HUES6 (cell line): ENCODE measurements around the gene NOL6.

Experiments
- H3K27ac ChIP-seq: 2 replicates; pipeline ENCODE4 v1.7.0; 2013; ENCODE audit warnings: low read depth, mild to moderate bottlenecking, low read length, inconsistent platforms
- H3K27me3 ChIP-seq: 2 replicates; pipeline ENCODE4 v1.6.1; 2013; ENCODE audit warnings: low read length; ENCODE audit not compliant: control insufficient read depth, insufficient read depth
- H3K36me3 ChIP-seq: 2 replicates; pipeline ENCODE4 v1.6.1; 2013; ENCODE audit warnings: low read length; ENCODE audit not compliant: control insufficient read depth, insufficient read depth
- H3K4me1 ChIP-seq: 2 replicates; pipeline ENCODE4 v1.6.1; 2013; ENCODE audit warnings: low read length; ENCODE audit not compliant: control insufficient read depth, insufficient read depth
- H3K4me3 ChIP-seq: 2 replicates; pipeline ENCODE4 v1.5.1; 2013; ENCODE audit warnings: low read depth, low read length
- H3K9ac ChIP-seq: one replicate; pipeline ENCODE4 v1.6.1; 2013; ENCODE audit warnings: mild to moderate bottlenecking, low read length
- H3K9me3 ChIP-seq: 2 replicates; pipeline ENCODE4 v1.6.1; 2013; ENCODE audit warnings: low read depth, low read length; ENCODE audit not compliant: control insufficient read depth, insufficient read depth

The NOL6 gene

DNA sequence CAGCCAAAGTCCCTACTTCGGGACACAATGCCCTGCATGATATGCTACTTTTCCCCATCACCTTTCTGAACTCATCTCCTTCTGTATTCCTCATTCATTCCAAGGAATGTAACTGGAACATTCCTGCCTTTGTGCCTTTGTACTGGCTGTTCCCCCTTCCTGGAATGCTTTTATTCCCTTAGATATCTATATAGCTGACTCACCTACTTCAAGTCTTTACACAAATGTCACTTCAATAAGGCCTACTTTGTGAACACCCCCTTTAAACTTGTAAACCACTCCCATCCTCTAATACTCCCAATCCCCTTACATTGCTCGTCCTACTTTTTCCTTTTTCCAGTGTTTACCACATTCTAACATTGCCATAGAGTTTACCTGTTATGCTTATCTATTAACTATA is 2.4 kb downstream of the NOL6 start:
- peaks cover 56% of the 10 kb centered on the region for H3K36me3 ChIP-seq
- H3K27ac ChIP-seq: no peak overlapping the region
- no peaks in the 10 kb centered on the region for H3K9me3 ChIP-seq
- no peaks in the 10 kb centered on the region for H3K27me3 ChIP-seq
- H3K4me1 ChIP-seq: no peaks in the 10 kb centered on the region
- no peak overlapping the region for H3K4me3 ChIP-seq
- H3K9ac ChIP-seq: no peak overlapping the region

DNA sequence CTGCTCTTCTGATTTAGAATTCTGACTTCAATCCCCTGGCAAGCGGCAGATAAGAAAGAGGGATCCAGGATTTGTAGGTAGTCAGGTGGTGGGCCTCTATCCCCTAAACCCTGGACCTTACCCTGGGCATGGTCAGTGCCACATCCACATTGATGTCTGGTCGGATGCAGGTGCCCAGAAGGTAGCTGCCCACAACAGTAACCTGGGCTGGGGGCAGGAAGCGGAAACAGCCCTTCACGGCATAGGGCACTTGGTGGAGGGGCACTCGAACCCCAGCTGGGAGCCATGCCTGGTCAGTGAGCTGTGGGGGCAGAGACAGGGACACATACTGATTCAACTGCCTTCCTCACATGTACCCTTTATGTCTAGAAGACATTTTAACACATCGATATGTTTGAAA is 3.8 kb downstream of the NOL6 start:
- H3K27ac ChIP-seq: no peak overlapping the region
- no peak overlapping the region for H3K9ac ChIP-seq
- H3K36me3 ChIP-seq: peaks cover 71% of the 10 kb centered on the region

DNA sequence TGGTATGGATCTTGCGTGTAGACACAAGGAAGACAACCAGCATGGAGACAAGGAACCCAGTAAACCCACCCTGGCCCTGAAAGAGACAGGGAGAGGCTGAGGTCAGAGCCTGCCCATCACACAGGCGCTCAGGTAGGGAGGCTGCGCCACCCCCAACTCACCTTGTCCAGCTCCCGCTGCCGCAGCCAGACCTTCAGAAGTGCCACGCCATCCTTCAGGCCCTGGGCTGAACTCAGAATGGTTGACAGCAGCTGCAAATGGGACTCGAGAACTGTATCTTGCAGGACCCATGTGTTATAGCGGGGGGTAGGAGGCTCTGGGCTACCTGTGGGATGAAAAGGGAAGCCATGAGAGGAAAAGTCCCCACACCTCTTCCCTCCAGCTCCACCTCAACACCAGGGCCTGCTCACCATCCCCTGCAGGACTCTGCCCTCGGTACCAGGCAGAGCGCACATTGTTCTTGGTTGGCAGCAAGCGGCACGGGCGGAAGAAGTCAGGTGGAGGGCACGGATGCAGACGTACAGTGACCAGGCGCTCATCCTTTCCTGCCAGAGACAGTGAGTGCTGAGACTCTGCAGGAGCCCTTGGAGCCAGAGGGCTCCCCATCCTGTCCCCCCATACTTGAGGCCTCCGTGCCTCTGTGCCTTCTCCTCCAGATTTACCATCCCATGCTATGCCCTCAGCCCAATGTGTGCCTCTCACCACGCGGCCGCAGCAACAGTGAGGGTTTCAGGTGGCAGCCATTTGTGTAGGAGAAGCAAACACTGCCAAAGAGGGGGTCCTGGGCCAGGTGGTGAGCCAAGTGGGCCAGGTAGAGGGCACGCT is 4.7 kb downstream of the NOL6 start:
- H3K27ac ChIP-seq: no peak overlapping the region
- peaks cover 79% of the 10 kb centered on the region for H3K36me3 ChIP-seq
- H3K4me3 ChIP-seq: no peak overlapping the region
- no peaks in the 10 kb centered on the region for H3K9me3 ChIP-seq
- no peak overlapping the region for H3K9ac ChIP-seq
- no peaks in the 10 kb centered on the region for H3K4me1 ChIP-seq
- H3K27me3 ChIP-seq: no peaks in the 10 kb centered on the region

More for the DNA sequence above, 3.8 kb downstream of the NOL6 start:
- no peaks in the 10 kb centered on the region for H3K27me3 ChIP-seq
- H3K4me3 ChIP-seq: no peak overlapping the region
- H3K4me1 ChIP-seq: no peaks in the 10 kb centered on the region
- H3K9me3 ChIP-seq: no peaks in the 10 kb centered on the region

DNA sequence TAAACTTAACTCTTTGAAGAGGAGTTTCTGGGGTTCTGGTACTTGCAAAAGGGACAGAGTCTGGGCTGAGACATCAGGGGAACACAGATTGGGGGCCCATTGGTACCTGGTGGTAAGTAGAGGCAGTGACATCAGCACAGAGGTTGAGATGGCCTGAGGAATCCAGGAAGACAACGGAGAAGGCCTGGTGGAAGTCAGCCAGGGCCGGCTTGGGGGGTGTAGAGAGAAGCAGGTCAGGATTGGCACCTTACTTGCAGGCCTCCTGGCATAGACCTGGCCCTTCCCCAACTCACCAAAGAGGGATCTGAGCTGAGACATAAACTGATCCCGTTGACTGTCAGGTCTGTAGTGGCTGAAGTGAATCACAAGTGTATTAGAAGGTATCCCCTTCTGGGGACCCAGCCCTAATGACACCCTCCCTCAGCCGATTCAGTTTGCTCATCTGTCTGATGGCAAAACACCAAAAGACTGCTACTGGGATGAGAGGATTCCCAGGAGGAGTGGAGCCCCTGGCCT is 5.5 kb downstream of the NOL6 start:
- Histone ChIP-seq H3K4me1 (no peaks in the 10 kb centered on the region), H3K27me3 (no peaks in the 10 kb centered on the region), H3K9me3 (no peaks in the 10 kb centered on the region), H3K27ac (no peak overlapping the region), H3K9ac (no peak overlapping the region), H3K36me3 (peaks cover 87% of the 10 kb centered on the region), H3K4me3 (no peak overlapping the region)

DNA sequence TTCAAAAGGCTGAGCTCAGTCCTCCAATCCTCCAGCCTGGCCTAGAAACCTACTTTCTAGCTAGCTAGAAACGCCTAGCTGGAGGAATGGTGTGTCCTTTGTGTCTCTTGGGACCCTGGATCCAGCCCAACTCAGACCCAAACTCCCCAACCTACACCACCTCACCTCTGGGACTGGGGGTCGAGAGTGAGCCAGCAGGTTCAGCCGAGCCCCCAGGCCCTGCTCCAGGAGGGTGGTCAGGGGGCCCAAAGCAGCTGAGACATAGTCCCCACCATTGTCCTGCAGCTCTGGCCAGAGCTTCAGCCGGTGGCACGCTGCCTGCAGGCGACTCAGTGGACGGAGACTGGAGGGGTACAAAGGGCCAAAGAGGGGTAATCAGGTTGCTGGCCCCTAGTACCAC is 6.2 kb downstream of the NOL6 start:
- Histone ChIP-seq H3K4me1 (no peaks in the 10 kb centered on the region), H3K9ac (no peak overlapping the region), H3K4me3 (no peak overlapping the region), H3K27ac (no peak overlapping the region), H3K36me3 (peaks cover 94% of the 10 kb centered on the region), H3K27me3 (no peaks in the 10 kb centered on the region), H3K9me3 (no peaks in the 10 kb centered on the region)

DNA sequence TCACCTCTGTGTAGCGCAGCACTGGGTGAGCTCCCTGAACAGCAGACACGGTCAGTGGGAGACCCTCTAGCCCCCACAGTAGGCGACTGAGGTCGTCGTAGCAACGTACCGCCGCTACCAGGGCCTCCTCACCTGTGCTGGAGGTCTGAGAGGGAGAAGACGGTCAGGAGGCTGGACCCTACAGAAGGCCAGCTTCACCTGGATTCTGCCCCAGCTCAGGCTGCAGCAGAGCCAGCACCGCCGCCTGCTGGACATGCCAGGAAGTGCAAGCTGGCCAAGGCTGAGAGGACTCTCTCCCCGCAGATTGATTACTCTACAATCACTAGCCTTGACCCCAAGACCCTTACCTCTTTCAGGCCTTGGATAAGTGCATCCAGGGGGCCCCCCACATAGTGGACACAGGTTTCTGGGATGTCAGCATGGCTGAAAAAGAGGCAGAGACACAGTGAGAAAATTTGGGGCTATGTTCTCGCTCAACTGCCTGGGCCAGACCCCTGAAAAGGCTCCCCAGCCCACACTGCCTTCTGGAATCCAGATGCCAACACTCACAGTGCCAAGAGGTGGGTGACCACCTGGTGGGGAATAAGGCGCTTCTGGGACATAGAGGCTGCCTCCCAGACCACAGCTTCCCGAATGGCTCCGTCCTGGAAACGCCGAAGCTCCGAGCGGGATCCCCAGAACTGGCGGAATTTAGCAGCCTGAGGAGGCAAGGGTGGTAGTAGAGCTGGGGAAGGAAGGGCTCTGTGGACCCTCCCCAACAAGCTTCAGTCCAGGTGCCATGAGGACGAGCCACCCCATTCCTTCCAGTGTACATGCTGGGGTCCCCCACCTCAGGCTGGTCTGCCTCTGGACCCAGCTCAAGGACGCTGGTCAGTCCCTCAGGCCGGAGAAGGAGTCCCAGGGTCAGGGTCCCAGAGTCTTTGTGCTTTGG is 6.9 kb downstream of the NOL6 start:
- H3K4me3 ChIP-seq: no peak overlapping the region
- no peaks in the 10 kb centered on the region for H3K9me3 ChIP-seq
- H3K36me3 ChIP-seq: peaks cover 95% of the 10 kb centered on the region
- no peaks in the 10 kb centered on the region for H3K4me1 ChIP-seq
- H3K9ac ChIP-seq: no peak overlapping the region
- no peak overlapping the region for H3K27ac ChIP-seq
- no peaks in the 10 kb centered on the region for H3K27me3 ChIP-seq

DNA sequence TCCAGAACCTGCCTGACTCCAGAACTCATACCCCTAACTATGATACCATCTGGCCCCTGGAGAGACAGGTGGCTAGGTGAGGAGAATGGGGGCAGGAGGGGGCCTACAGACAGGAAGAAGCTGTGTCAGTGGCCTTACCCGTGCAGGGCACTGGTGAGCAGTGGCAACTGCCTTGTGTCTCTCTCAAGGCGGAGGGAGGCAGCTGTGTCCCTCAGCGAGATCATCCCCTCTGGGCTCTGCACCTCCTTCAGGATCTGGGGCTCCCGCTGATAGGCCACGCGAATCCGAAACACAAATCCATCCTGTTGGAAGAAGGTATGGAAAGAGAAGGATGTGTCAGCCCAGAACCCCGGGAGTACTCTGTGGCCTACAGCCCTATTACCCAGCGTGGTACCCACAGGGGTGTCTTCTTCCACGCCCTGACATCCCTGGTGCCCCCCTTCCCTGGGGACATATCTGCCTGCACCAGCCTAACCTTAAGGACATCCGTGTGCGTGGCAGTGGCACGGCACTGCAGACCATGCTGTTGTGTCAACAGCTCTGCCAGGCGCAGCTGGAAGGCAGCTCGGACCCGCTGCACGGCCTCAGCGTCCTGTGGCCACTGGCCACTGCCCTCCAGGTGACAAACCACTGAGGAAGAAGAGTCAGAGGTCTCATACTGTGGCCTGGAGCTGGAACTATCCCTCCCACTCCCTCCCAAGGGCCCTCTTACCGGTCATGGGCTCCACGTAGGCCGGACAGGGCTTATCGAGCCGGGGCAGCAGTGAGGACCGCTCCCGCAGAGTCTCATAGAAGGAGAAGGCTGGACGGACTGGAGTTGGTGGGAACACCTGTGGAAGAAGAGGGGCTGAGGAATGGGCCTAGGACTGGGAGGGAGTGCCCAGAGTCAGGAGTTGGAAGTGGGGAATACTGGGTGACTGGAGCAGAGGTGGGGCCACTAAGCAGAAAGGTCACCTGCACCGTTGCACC is 7.8 kb downstream of the NOL6 start:
- Histone ChIP-seq H3K27me3 (no peaks in the 10 kb centered on the region), H3K36me3 (peaks cover 95% of the 10 kb centered on the region), H3K9ac (no peak overlapping the region), H3K4me1 (no peaks in the 10 kb centered on the region), H3K9me3 (no peaks in the 10 kb centered on the region), H3K27ac (no peak overlapping the region), H3K4me3 (no peak overlapping the region)

DNA sequence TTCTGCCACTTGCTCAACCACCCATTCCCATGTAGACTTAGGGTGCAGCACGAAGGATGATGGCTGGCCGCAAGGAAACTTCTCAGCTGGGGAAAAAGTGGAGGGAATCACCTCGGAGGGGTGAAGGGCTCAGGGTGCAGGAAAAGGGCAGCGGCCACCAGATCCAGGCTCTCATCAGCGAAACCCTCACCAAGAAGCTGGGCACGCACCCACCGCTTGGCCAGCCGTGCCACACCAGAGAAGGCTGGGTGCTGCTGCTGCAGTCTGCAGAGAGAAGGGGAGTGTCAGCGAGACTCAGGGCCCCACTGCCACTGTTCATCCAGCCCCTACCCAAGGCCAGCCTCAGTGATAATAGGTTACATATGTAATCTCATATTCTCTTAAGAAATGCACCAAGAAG is 8.6 kb downstream of the NOL6 start:
- peaks cover 97% of the 10 kb centered on the region for H3K36me3 ChIP-seq
- no peak overlapping the region for H3K27ac ChIP-seq
- H3K4me1 ChIP-seq: no peaks in the 10 kb centered on the region
- H3K4me3 ChIP-seq: no peak overlapping the region
- H3K9me3 ChIP-seq: no peaks in the 10 kb centered on the region
- no peak overlapping the region for H3K9ac ChIP-seq
- H3K27me3 ChIP-seq: no peaks in the 10 kb centered on the region

DNA sequence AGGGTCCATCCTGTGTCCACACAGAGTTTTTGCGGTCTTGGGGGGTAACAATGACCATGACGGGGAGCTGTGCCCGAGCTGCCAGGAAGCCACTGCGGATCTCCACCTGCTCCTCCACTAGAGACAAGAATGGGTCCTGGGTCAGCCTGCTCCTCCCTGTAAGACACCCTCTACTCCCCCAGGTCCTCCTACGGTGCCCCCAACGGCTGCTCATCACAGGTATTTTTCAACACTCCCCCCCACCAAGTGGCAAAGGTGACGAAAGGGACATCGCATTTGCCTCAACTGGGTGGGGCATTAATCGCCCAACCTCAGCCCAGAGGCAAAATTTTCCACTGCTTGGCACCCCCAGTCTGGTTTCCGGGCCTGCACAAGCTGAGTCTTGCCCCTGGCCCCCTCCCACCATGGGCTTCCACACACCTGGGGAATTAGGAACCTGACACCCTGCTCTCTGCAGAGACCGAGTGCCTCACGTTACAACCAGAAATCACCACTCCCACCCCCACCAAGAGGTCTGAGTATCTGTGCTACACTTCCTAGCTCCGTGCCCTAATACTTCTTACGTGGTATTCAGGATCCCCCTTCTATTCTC is 9.6 kb downstream of the NOL6 start:
- H3K4me1 ChIP-seq: no peaks in the 10 kb centered on the region
- H3K9ac ChIP-seq: no peak overlapping the region
- H3K9me3 ChIP-seq: no peaks in the 10 kb centered on the region
- H3K4me3 ChIP-seq: no peak overlapping the region
- H3K36me3 ChIP-seq: peaks cover 87% of the 10 kb centered on the region
- no peaks in the 10 kb centered on the region for H3K27me3 ChIP-seq
- H3K27ac ChIP-seq: no peak overlapping the region

DNA sequence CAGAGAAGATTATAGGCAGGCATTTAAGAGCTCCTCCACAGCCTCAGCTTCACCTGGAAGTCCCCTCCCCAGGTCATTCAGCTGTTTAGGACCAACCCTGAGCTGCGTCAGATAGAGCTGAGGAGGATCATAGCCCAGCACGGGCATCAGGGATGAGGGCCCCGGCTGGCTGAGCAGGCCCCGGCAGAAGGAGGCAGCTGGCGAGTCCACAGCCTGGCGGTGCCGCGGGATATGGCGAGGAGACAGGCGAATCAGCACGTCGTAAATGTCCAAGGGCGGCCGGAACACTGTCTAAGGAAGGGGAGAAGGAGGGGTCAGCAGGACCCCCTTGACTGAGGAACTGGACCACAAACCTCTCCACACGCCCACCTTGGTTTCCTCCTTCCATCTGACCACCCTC is 10.6 kb downstream of the NOL6 start:
- H3K9me3 ChIP-seq: no peaks in the 10 kb centered on the region
- H3K4me1 ChIP-seq: no peaks in the 10 kb centered on the region
- no peak overlapping the region for H3K9ac ChIP-seq
- peaks cover 77% of the 10 kb centered on the region for H3K36me3 ChIP-seq
- H3K4me3 ChIP-seq: no peak overlapping the region
- no peak overlapping the region for H3K27ac ChIP-seq
- no peaks in the 10 kb centered on the region for H3K27me3 ChIP-seq
